HAP-1 (cell line): ENCODE measurements around the gene TRABD.
A peak's percentile ranks its signal among the peaks of the same experiment; 100 is the strongest.

Experiments
- DNase-seq, 2 experiments: peaks; one replicate each; pipeline ENCODE4 v3.0.0-alpha.2; 2016 to 2020; ENCODE audit warnings: low spot score in 2 of 2
- H3K27me3 ChIP-seq: fragments of 250-450 bp; sonication (Bioruptor Pico); 2 replicates; pipeline ENCODE4 v1.5.1; 2020; ENCODE audit warnings: low read depth, mild to moderate bottlenecking, moderate library complexity
- H3K36me3 ChIP-seq: fragments of 250-450 bp; sonication (Bioruptor Pico); replicated peaks from 2 replicates; pipeline ENCODE4 v1.5.1; 2020; ENCODE audit warnings: mild to moderate bottlenecking
- H3K4me1 ChIP-seq: fragments of 250-450 bp; sonication (Bioruptor Pico); 2 replicates; pipeline ENCODE4 v1.5.1; 2020; ENCODE audit warnings: mild to moderate bottlenecking
- H3K4me3 ChIP-seq: fragments of 250-450 bp; sonication (Bioruptor Pico); 2 replicates; pipeline ENCODE4 v1.5.1; 2020; ENCODE audit warnings: mild to moderate bottlenecking, moderate library complexity
- H3K9me3 ChIP-seq: fragments of 250-450 bp; sonication (Bioruptor Pico); 2 replicates; pipeline ENCODE4 v1.5.1; 2020; ENCODE audit warnings: mild to moderate bottlenecking, moderate library complexity
- in situ Hi-C: fragments of 300-500 bp; cut with MboI; formaldehyde crosslinking; loops from 3 replicates; pipeline ENCODE4 v1.14.3; 2020; ENCODE audit warnings: low sequenced_read_pairs, inconsistent platforms, mixed read lengths

Gene TRABD

GRCh38 chr22:50243685-50244419 is 58.1 kb downstream of the TRABD start:
- no peaks in the 10 kb centered on the region for H3K9me3 ChIP-seq
- DNase-seq: no peak
- H3K36me3 ChIP-seq: peaks cover 43% of the 10 kb centered on the region
- H3K4me1 ChIP-seq: peaks cover 3% of the 10 kb centered on the region; the same call in 1 of the 2 replicates
- peak overlapping the region; percentile 100 for H3K4me3 ChIP-seq
- in situ Hi-C loops: no loop called here
- H3K27me3 ChIP-seq: no peaks in the 10 kb centered on the region

GRCh38 chr22:50244420-50245213 is 58.9 kb downstream of the TRABD start, which contains the start of gene TUBGCP6:
TSS of gene TUBGCP6 (minus strand) at chr22:50245023. CDS start at chr22:50244459, 564 bp downstream.
- Histone ChIP-seq H3K4me3 (peak within 1 kb of the TSS; percentile 100), H3K9me3 (no peaks in the 10 kb centered on the region), H3K4me1 (peaks cover 3% of the 10 kb centered on the region; the same call in 1 of the 2 replicates), H3K27me3 (no peaks in the 10 kb centered on the region), H3K36me3 (peaks cover 46% of the 10 kb centered on the region)
- in situ Hi-C loops: no loop called here
- DNase-seq: peak; percentile 89 to 94

DNA sequence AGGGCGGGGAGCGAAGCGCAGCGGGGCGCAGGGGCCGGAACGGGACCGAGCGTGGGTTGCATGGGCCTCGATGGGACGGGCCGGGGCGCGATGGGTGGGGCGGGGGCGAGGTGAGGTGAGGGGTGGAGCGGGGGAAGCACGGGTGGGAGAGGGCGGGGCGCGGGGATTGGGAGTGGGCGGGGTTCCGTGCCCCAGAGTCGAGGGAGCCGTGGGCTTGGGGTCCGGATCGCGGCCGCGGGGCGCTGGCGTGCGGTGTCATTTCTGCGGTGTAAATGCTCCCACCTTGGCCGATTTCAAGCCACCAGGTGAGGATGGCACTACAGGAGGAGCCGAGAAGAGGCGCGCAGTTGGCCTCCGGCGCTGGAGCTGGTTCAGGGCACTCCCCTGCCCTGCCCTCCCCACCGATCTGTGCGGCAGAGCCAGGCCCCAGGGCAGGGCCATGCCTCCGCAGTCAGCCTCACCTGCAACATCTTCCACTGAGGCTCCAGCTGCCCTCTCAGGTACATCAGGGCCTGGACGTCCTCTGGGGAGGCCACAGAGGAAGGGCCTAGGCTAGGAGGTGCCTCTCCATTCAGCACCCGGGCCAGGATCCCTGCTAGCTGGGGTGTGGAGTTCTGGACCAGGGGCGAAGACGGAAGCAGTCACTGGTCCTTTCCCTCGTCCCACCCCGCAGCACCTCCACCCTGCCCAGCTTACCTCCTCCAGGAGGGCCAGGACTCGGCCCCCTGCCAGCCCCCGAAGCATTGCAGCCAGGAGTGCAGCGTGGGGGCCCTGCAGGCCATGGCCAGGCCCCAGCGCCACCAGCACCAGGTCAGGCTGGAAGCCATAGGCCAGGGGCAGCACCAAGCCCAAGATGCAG is 59.7 kb downstream of the TRABD start:
- Histone ChIP-seq H3K36me3 (peaks cover 45% of the 10 kb centered on the region), H3K9me3 (no peaks in the 10 kb centered on the region), H3K4me3 (peak overlapping the region; percentile 100), H3K4me1 (peaks cover 8% of the 10 kb centered on the region), H3K27me3 (no peaks in the 10 kb centered on the region)
- in situ Hi-C loops: no loop called here
- no peak for DNase-seq

GRCh38 chr22:50246242-50247175 is 60.8 kb downstream of the TRABD start:
- Histone ChIP-seq H3K4me3 (no peak overlapping the region), H3K27me3 (no peaks in the 10 kb centered on the region), H3K4me1 (peaks cover 6% of the 10 kb centered on the region), H3K9me3 (no peaks in the 10 kb centered on the region), H3K36me3 (peaks cover 45% of the 10 kb centered on the region)
- DNase-seq: peak in 1 of 2 experiments; percentile 12
- in situ Hi-C loops: no loop called here

DNA sequence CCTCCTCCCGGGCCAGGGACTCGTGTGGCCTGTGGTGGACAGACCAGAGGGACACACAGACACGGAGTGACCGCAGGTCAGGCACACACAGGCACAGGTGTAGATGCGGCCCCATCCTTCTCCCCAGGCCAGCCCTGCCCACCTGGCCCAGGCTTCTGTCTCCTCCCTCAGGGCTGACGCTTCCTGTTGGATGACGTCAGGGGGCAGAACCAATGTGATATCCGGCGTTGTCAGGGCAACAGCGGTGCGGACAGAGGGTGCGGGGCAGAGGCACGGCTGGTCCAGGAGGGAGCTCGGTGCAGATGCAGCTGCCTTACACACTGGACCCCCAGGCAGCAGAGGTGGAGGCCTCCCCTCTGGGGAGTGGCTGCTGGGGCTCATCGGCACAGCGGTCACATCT is 62.0 kb downstream of the TRABD start:
- peaks cover 5% of the 10 kb centered on the region for H3K4me1 ChIP-seq
- peak in 1 of 2 experiments; percentile 49 for DNase-seq
- in situ Hi-C loops: no loop called here
- peaks cover 51% of the 10 kb centered on the region for H3K36me3 ChIP-seq
- no peak overlapping the region for H3K4me3 ChIP-seq
- H3K27me3 ChIP-seq: no peaks in the 10 kb centered on the region
- H3K9me3 ChIP-seq: no peaks in the 10 kb centered on the region

- in situ Hi-C loops: no loop called here
- Histone ChIP-seq H3K4me1 (peaks cover 5% of the 10 kb centered on the region), H3K9me3 (no peaks in the 10 kb centered on the region), H3K27me3 (no peaks in the 10 kb centered on the region), H3K4me3 (no peak overlapping the region), H3K36me3 (peaks cover 51% of the 10 kb centered on the region)
- DNase-seq: no peak
Measured at GRCh38 chr22:50248196-50249081, 62.7 kb downstream of the TRABD start.
